ENCODE results near the gene PRKAR1A. TPM values are rescaled to one million over a fixed set of nuclear protein-coding genes. Genes with fewer than 3 reads are reported as not detected.

PRKAR1A gene
- total RNA-seq, 2 experiments from 2014 or later = 158 to 332 TPM

GRCh38 chr17:68588362-68588761, 76.1 kb downstream of the PRKAR1A start:
- H3K4me1 ChIP-seq (ENCODE audit: insufficient read depth, low read length, poor library complexity, severe bottlenecking) = no peaks in the 10 kb centered on the region
- intact Hi-C loops (cut with micrococcal nuclease; ENCODE audit: unreplicated experiment) = no loop called here
- ChIA-PET POLR2A (interaction anchor here (2.2 kb wide), 1 partner anchor 21 kb away, joined by 5 read pairs; no protein-coding TSS in a partner anchor), CTCF (ENCODE audit: unreplicated experiment) (no interaction called here)
- TF ChIP-seq CTCF (conservative IDR thresholded peaks at IDR 0.05; ENCODE audit: low read length) (no peak), EZH2phosphoT487 (IDR thresholded peaks at IDR 0.05; ENCODE audit: borderline replicate concordance, low read depth, low read length) (no peak)
- H3K9me3 ChIP-seq (ENCODE audit: low read length) = no peaks in the 10 kb centered on the region
- H2AFZ ChIP-seq (ENCODE audit: low read length) = no peak overlapping the region
- no peak overlapping the region for H3K4me2 ChIP-seq (ENCODE audit: low read length)
- H3K9me2 ChIP-seq (ENCODE audit: insufficient read depth, low read length) = no peaks in the 10 kb centered on the region
- H3K79me2 ChIP-seq (ENCODE audit: insufficient read depth, low read depth, low read length) = no peaks in the 10 kb centered on the region
- H4K20me1 ChIP-seq (ENCODE audit: insufficient read depth, low read length) = no peaks in the 10 kb centered on the region
- H3K4me3 ChIP-seq (ENCODE audit: low read depth, low read length, poor library complexity, severe bottlenecking) = no peak overlapping the region
- H3K36me3 ChIP-seq (ENCODE audit: insufficient read depth, low read length) = no peaks in the 10 kb centered on the region
- H3K27ac ChIP-seq (ENCODE audit: low read depth, low read length, poor library complexity, severe bottlenecking) = no peak overlapping the region
- BruUV-seq (replicated peaks) = no TSS peak
- DNase-seq (ENCODE audit: low spot score) = no peak

GRCh38 chr17:68589086-68589485, 76.9 kb downstream of the PRKAR1A start:
- no peaks in the 10 kb centered on the region for H3K36me3 ChIP-seq (ENCODE audit: insufficient read depth, low read length)
- POLR2A ChIA-PET = interaction anchor here (2.2 kb wide), 1 partner anchor 22 kb away, joined by 5 read pairs; no protein-coding TSS in a partner anchor
- BruUV-seq (replicated peaks) = no TSS peak
- H3K9me2 ChIP-seq (ENCODE audit: insufficient read depth, low read length) = no peaks in the 10 kb centered on the region
- H3K4me2 ChIP-seq (ENCODE audit: low read length) = no peak overlapping the region
- intact Hi-C loops (cut with micrococcal nuclease; ENCODE audit: unreplicated experiment) = no loop called here
- CTCF ChIA-PET (ENCODE audit: unreplicated experiment) = interaction anchor here (0.9 kb wide), 1 partner anchor 19 kb away, joined by 3 read pairs; no protein-coding TSS in a partner anchor
- H4K20me1 ChIP-seq (ENCODE audit: insufficient read depth, low read length) = no peaks in the 10 kb centered on the region
- no peak overlapping the region for H3K4me3 ChIP-seq (ENCODE audit: low read depth, low read length, poor library complexity, severe bottlenecking)
- H2AFZ ChIP-seq (ENCODE audit: low read length) = no peak overlapping the region
- no peak overlapping the region for H3K27ac ChIP-seq (ENCODE audit: low read depth, low read length, poor library complexity, severe bottlenecking)
- DNase-seq (ENCODE audit: low spot score) = no peak
- H3K4me1 ChIP-seq (ENCODE audit: insufficient read depth, low read length, poor library complexity, severe bottlenecking) = no peaks in the 10 kb centered on the region
- no peaks in the 10 kb centered on the region for H3K79me2 ChIP-seq (ENCODE audit: insufficient read depth, low read depth, low read length)
- H3K9me3 ChIP-seq (ENCODE audit: low read length) = no peaks in the 10 kb centered on the region
- no peak for TF ChIP-seq EZH2phosphoT487 (IDR thresholded peaks at IDR 0.05; ENCODE audit: borderline replicate concordance, low read depth, low read length)
- no peak for TF ChIP-seq CTCF (conservative IDR thresholded peaks at IDR 0.05; ENCODE audit: low read length)

- Histone ChIP-seq H3K9me2 (ENCODE audit: insufficient read depth, low read length) (no peaks in the 10 kb centered on the region), H3K4me1 (ENCODE audit: insufficient read depth, low read length, poor library complexity, severe bottlenecking) (no peaks in the 10 kb centered on the region), H3K79me2 (ENCODE audit: insufficient read depth, low read depth, low read length) (no peaks in the 10 kb centered on the region), H3K36me3 (ENCODE audit: insufficient read depth, low read length) (no peaks in the 10 kb centered on the region), H3K27ac (ENCODE audit: low read depth, low read length, poor library complexity, severe bottlenecking) (no peak overlapping the region), H2AFZ (ENCODE audit: low read length) (no peak overlapping the region), H3K4me3 (ENCODE audit: low read depth, low read length, poor library complexity, severe bottlenecking) (no peak overlapping the region), H3K9me3 (ENCODE audit: low read length) (no peaks in the 10 kb centered on the region), H3K4me2 (ENCODE audit: low read length) (no peak overlapping the region), H4K20me1 (ENCODE audit: insufficient read depth, low read length) (no peaks in the 10 kb centered on the region)
- TF ChIP-seq EZH2phosphoT487 (IDR thresholded peaks at IDR 0.05; ENCODE audit: borderline replicate concordance, low read depth, low read length) = no peak
- no peak for TF ChIP-seq CTCF (conservative IDR thresholded peaks at IDR 0.05; ENCODE audit: low read length)
- POLR2A ChIA-PET = interaction anchor here (0.7 kb wide), 1 partner anchor 19 kb away, joined by 3 read pairs; no protein-coding TSS in a partner anchor
- DNase-seq (ENCODE audit: low spot score) = no peak
- no TSS peak for BruUV-seq (replicated peaks)
- CTCF ChIA-PET (ENCODE audit: unreplicated experiment) = no interaction called here
- intact Hi-C loops (cut with micrococcal nuclease; ENCODE audit: unreplicated experiment) = no loop called here
Measured at GRCh38 chr17:68591583-68591982, 79.4 kb downstream of the PRKAR1A start.

Data from OCI-LY7 (cell line).